SK-N-SH (cell line): Measurements from ENCODE around the gene RNLS. TPM values are rescaled to one million over a fixed set of nuclear protein-coding genes. Genes with fewer than 3 reads are reported as not detected.

ENCODE experiments used
- CTCF ChIA-PET: fragments of 300-600, 350-600 bp; formaldehyde crosslinking; extraction: SDS; loops from one replicate; lab custom pipeline; 2021; lab: Yijun Ruan, JAX
- POLR2A ChIA-PET: fragments of 350-600 bp; sonication (Branson Sonifier 250); formaldehyde crosslinking; extraction: SDS; loops from one replicate; lab custom pipeline; 2020; ENCODE audit warnings: antibody characterized with exemption, inconsistent platforms; lab: Yijun Ruan, JAX
- DNase-seq: peaks from one replicate; pipeline ENCODE4 v3.0.0; 2012
- H2AFZ ChIP-seq: fragments of 200-600 bp; sonication (generic); 2 replicates; pipeline ENCODE4 v1.8.1; 2016; ENCODE audit warnings: antibody characterized with exemption, mild to moderate bottlenecking, low read depth
- H3F3A ChIP-seq: fragments of 200-600 bp; sonication (generic); replicated peaks from 2 replicates; pipeline ENCODE3; 2016; ENCODE audit warnings: antibody characterized with exemption, mild to moderate bottlenecking; ENCODE audit not compliant: insufficient read depth
- H3K27ac ChIP-seq, 2 experiments: fragments of 200-500 bp in 1 of 2; fragments of 200-600 bp in 1 of 2; sonication (Bioruptor generic) in 1 of 2; sonication (generic), shearing (Covaris generic) in 1 of 2; 2 replicates each; pipeline versions ENCODE4 v1.5.1 to v1.6.1; 2014 to 2016; ENCODE audit warnings: low read depth in 2 of 2, inconsistent platforms in 1 of 2, low read length in 1 of 2, mild to moderate bottlenecking in 1 of 2, mixed read lengths in 1 of 2
- H3K27me3 ChIP-seq: fragments of 200-600 bp; sonication (generic), shearing (Covaris generic); 2 replicates; pipeline ENCODE4 v1.6.1; 2016; ENCODE audit warnings: mixed run types; ENCODE audit not compliant: insufficient read depth
- H3K36me3 ChIP-seq, 2 experiments: fragments of 200-500 bp in 1 of 2; fragments of 200-600 bp in 1 of 2; sonication (Bioruptor generic) in 1 of 2; sonication (generic) in 1 of 2; replicated peaks in 1 of 2; 2 replicates each; pipeline versions ENCODE3 to v1.5.1; 2014 to 2016; ENCODE audit warnings: low read length in 1 of 2, mild to moderate bottlenecking in 1 of 2; ENCODE audit not compliant: insufficient read depth in 2 of 2, control insufficient read depth in 1 of 2
- H3K4me1 ChIP-seq, 2 experiments: fragments of 200-500 bp in 1 of 2; fragments of 200-600 bp in 1 of 2; sonication (Bioruptor generic) in 1 of 2; sonication (generic), shearing (Covaris generic) in 1 of 2; 2 replicates each; pipeline versions ENCODE4 v1.5.1 to v1.6.1; 2014 to 2016; ENCODE audit warnings: low read depth in 1 of 2, low read length in 1 of 2, mixed run types in 1 of 2; ENCODE audit not compliant: insufficient read depth in 2 of 2, control insufficient read depth in 1 of 2
- H3K4me2 ChIP-seq: fragments of 200-600 bp; sonication (generic), shearing (Covaris generic); 2 replicates; pipeline ENCODE4 v1.6.1; 2017; ENCODE audit warnings: mixed run types
- H3K4me3 ChIP-seq, 2 experiments: fragments of 200-500 bp in 1 of 2; fragments of 200-600 bp in 1 of 2; sonication (Bioruptor generic) in 1 of 2; sonication (generic), shearing (Covaris generic) in 1 of 2; 2 replicates each; pipeline versions ENCODE4 v1.5.1 to v1.8.1; 2014 to 2016; ENCODE audit warnings: low read depth in 2 of 2, inconsistent platforms in 1 of 2, low read length in 1 of 2, mild to moderate bottlenecking in 1 of 2, mixed read lengths in 1 of 2, moderate library complexity in 1 of 2
- H3K79me2 ChIP-seq: fragments of 200-600 bp; sonication (generic); 2 replicates; pipeline ENCODE4 v1.8.1; 2017; ENCODE audit warnings: mild to moderate bottlenecking; ENCODE audit not compliant: insufficient read depth
- H3K9ac ChIP-seq: fragments of 200-600 bp; sonication (generic); 2 replicates; pipeline ENCODE4 v1.6.1; 2017; ENCODE audit warnings: mixed run types
- H3K9me2 ChIP-seq: fragments of 200-600 bp; sonication (generic); 2 replicates; pipeline ENCODE4 v1.6.1; 2017; ENCODE audit warnings: mixed run types
- H3K9me3 ChIP-seq: fragments of 200-600 bp; sonication (generic); 2 replicates; pipeline ENCODE4 v1.6.1; 2017; ENCODE audit warnings: mixed run types, mild to moderate bottlenecking, moderate library complexity
- H4K20me1 ChIP-seq: fragments of 200-600 bp; sonication (generic); 2 replicates; pipeline ENCODE4 v1.6.1; 2017; ENCODE audit warnings: mild to moderate bottlenecking, mixed run types; ENCODE audit not compliant: insufficient read depth
- CTCF ChIP-seq: fragments of 200-600 bp; sonication (generic); IDR thresholded peaks from 2 replicates; pipeline ENCODE4 v1.6.1; 2017; ENCODE audit warnings: antibody characterized with exemption, mild to moderate bottlenecking, moderate library complexity
- ELF1 ChIP-seq: IDR thresholded peaks from 2 replicates; pipeline ENCODE4 v1.4.0; 2012
- EP300 ChIP-seq, 2 experiments: IDR thresholded peaks; 2 replicates each; pipeline versions ENCODE4 v1.4.0 to v1.6.1; 2012; ENCODE audit warnings: borderline replicate concordance in 1 of 2, low read depth in 1 of 2, low read length in 1 of 2
- EZH2phosphoT487 ChIP-seq: fragments of 200-600 bp; sonication (generic); IDR thresholded peaks from 2 replicates; pipeline ENCODE4 v1.6.1; 2017; ENCODE audit warnings: low read depth, mixed run types, mild to moderate bottlenecking, antibody characterized with exemption, moderate library complexity, borderline replicate concordance
- FOXM1 ChIP-seq: IDR thresholded peaks from 2 replicates; pipeline ENCODE4 v1.4.0; 2012; ENCODE audit warnings: low read depth, mild to moderate bottlenecking
- GABPA ChIP-seq: IDR thresholded peaks from 2 replicates; pipeline ENCODE4 v1.4.0; 2012; ENCODE audit warnings: low read depth, mild to moderate bottlenecking
- GATA2 ChIP-seq: sonication (generic); formaldehyde crosslinking; IDR thresholded peaks from 2 replicates; pipeline ENCODE4 v1.5.0; 2020; ENCODE audit warnings: mild to moderate bottlenecking, missing genetic modification reagents
- JUND ChIP-seq: IDR thresholded peaks from 2 replicates; pipeline ENCODE4 v1.4.0; 2012
- RAD21 ChIP-seq: IDR thresholded peaks from 2 replicates; pipeline ENCODE4 v1.6.1; 2012; ENCODE audit warnings: mild to moderate bottlenecking, low read length
- RFX5 ChIP-seq: IDR thresholded peaks from 2 replicates; pipeline ENCODE4 v1.6.1; 2012; ENCODE audit warnings: mild to moderate bottlenecking, improper control_type of control experiment, low read length
- RXRA ChIP-seq: IDR thresholded peaks from 2 replicates; pipeline ENCODE4 v1.4.0; 2012; ENCODE audit warnings: low read depth, mild to moderate bottlenecking, borderline replicate concordance
- SMC3 ChIP-seq: IDR thresholded peaks from 2 replicates; pipeline ENCODE4 v1.6.1; 2012; ENCODE audit warnings: low read depth, low read length, improper control_type of control experiment
- TAF1 ChIP-seq: IDR thresholded peaks from 2 replicates; pipeline ENCODE4 v1.6.1; 2012; ENCODE audit warnings: low read depth, mild to moderate bottlenecking, low read length, moderate library complexity, borderline replicate concordance
- TCF12 ChIP-seq: IDR thresholded peaks from 2 replicates; pipeline ENCODE4 v1.4.0; 2012
- USF2 ChIP-seq: fragments of 150-350 bp; IDR thresholded peaks from 2 replicates; pipeline ENCODE4 v1.6.1; 2017; ENCODE audit warnings: antibody characterized with exemption, low read length, low read depth, borderline replicate concordance
- YY1 ChIP-seq: IDR thresholded peaks from 2 replicates; pipeline ENCODE4 v1.4.0; 2012; ENCODE audit warnings: low read depth, mild to moderate bottlenecking
- WGBS: methylation state at CpG from one replicate; pipeline ENCODE4 v1.1.6; 2017; ENCODE audit warnings: low lambda C conversion rate; 5-methylcytosine and 5-hydroxymethylcytosine counted together
- polyA plus RNA-seq, 3 experiments: library from polyadenylated mRNA; depleted of rRNA; stranded (reverse); fragments of >200 nt; gene quantifications; 2 replicates each; pipeline ENCODE4 v1.2.3, GENCODE V29; 2012
- TF ChIP-seq, protein P1 (sequence below): IDR thresholded peaks from 2 replicates; pipeline ENCODE4 v1.4.0; 2012; ENCODE audit warnings: low read depth, borderline replicate concordance
- TF ChIP-seq, protein P2 (sequence below): IDR thresholded peaks from 2 replicates; pipeline ENCODE4 v1.6.1; 2012; ENCODE audit warnings: mild to moderate bottlenecking, low read depth, low read length, moderate library complexity
- TF ChIP-seq, protein P3 (sequence below): IDR thresholded peaks from 2 replicates; pipeline ENCODE4; 2012

The RNLS gene
- polyA plus RNA-seq, 1 of the 3 experiments (the other 2 are of a cell fraction): not detected

GRCh38 chr10:88316292-88316861 lies 266.7 kb downstream of the RNLS start:
- no peaks in the 10 kb centered on the region; a peak in 1 of 4 replicates for H3K4me1 ChIP-seq
- no peak overlapping the region for H3K9ac ChIP-seq
- no peaks in the 10 kb centered on the region for H3K27me3 ChIP-seq
- no peak overlapping the region for H3K4me2 ChIP-seq
- no peak for DNase-seq
- no peak overlapping the region for H2AFZ ChIP-seq
- H3K36me3 ChIP-seq: no peaks in the 10 kb centered on the region
- H3K4me3 ChIP-seq: no peak overlapping the region
- no peaks in the 10 kb centered on the region for H3K79me2 ChIP-seq
- H3K9me3 ChIP-seq: peaks cover 11% of the 10 kb centered on the region; the same call in 1 of the 2 replicates
- H3F3A ChIP-seq: no peaks in the 10 kb centered on the region
- H4K20me1 ChIP-seq: no peaks in the 10 kb centered on the region
- POLR2A ChIA-PET: no interaction called here
- WGBS: 81% methylated on average over 4 of the region's 4 CpGs
- no peak for TF ChIP-seq USF2
- TF ChIP-seq, protein P1, sequence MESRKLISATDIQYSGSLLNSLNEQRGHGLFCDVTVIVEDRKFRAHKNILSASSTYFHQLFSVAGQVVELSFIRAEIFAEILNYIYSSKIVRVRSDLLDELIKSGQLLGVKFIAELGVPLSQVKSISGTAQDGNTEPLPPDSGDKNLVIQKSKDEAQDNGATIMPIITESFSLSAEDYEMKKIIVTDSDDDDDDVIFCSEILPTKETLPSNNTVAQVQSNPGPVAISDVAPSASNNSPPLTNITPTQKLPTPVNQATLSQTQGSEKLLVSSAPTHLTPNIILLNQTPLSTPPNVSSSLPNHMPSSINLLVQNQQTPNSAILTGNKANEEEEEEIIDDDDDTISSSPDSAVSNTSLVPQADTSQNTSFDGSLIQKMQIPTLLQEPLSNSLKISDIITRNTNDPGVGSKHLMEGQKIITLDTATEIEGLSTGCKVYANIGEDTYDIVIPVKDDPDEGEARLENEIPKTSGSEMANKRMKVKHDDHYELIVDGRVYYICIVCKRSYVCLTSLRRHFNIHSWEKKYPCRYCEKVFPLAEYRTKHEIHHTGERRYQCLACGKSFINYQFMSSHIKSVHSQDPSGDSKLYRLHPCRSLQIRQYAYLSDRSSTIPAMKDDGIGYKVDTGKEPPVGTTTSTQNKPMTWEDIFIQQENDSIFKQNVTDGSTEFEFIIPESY: no peak
- no peak for TF ChIP-seq RAD21
- TF ChIP-seq JUND: no peak
- TF ChIP-seq TAF1: no peak
- TF ChIP-seq EP300 (IDR thresholded peaks at IDR 0.05; ENCODE audit: borderline replicate concordance in 1 of 2, low read depth in 1 of 2, low read length in 1 of 2): no peak
- no peak for TF ChIP-seq EZH2phosphoT487
- TF ChIP-seq GATA2 (CRISPR knock-in tag): no peak
- no peak for TF ChIP-seq FOXM1
- TF ChIP-seq TCF12: no peak
- no peak for TF ChIP-seq GABPA
- no peak for TF ChIP-seq YY1
- H3K9me2 ChIP-seq: no peaks in the 10 kb centered on the region
- H3K27ac ChIP-seq: no peak overlapping the region
- CTCF ChIA-PET: interaction anchor here (1.4 kb wide), 1 partner anchor 17 kb away, joined by 3 read pairs; no protein-coding TSS in a partner anchor

GRCh38 chr10:88315755-88316154 lies 267.4 kb downstream of the RNLS start:
- H3K79me2 ChIP-seq: no peaks in the 10 kb centered on the region
- no peaks in the 10 kb centered on the region for H3K36me3 ChIP-seq
- H3F3A ChIP-seq: no peaks in the 10 kb centered on the region
- no peak for DNase-seq
- H3K9me3 ChIP-seq: peaks cover 11% of the 10 kb centered on the region; the same call in 1 of the 2 replicates
- H3K27me3 ChIP-seq: no peaks in the 10 kb centered on the region
- no peak overlapping the region for H3K4me2 ChIP-seq
- H3K9me2 ChIP-seq: no peaks in the 10 kb centered on the region
- H4K20me1 ChIP-seq: no peaks in the 10 kb centered on the region
- 89% methylated on average over 3 of the region's 3 CpGs for WGBS
- ChIA-PET POLR2A (no interaction called here), CTCF (interaction anchor here (1.4 kb wide), 1 partner anchor 16 kb away, joined by 3 read pairs; no protein-coding TSS in a partner anchor)
- no peak overlapping the region for H2AFZ ChIP-seq
- H3K4me1 ChIP-seq: no peaks in the 10 kb centered on the region; a peak in 1 of 4 replicates
- no peak overlapping the region for H3K4me3 ChIP-seq
- no peak overlapping the region for H3K27ac ChIP-seq
- H3K9ac ChIP-seq: no peak overlapping the region
- TF ChIP-seq, protein P2, sequence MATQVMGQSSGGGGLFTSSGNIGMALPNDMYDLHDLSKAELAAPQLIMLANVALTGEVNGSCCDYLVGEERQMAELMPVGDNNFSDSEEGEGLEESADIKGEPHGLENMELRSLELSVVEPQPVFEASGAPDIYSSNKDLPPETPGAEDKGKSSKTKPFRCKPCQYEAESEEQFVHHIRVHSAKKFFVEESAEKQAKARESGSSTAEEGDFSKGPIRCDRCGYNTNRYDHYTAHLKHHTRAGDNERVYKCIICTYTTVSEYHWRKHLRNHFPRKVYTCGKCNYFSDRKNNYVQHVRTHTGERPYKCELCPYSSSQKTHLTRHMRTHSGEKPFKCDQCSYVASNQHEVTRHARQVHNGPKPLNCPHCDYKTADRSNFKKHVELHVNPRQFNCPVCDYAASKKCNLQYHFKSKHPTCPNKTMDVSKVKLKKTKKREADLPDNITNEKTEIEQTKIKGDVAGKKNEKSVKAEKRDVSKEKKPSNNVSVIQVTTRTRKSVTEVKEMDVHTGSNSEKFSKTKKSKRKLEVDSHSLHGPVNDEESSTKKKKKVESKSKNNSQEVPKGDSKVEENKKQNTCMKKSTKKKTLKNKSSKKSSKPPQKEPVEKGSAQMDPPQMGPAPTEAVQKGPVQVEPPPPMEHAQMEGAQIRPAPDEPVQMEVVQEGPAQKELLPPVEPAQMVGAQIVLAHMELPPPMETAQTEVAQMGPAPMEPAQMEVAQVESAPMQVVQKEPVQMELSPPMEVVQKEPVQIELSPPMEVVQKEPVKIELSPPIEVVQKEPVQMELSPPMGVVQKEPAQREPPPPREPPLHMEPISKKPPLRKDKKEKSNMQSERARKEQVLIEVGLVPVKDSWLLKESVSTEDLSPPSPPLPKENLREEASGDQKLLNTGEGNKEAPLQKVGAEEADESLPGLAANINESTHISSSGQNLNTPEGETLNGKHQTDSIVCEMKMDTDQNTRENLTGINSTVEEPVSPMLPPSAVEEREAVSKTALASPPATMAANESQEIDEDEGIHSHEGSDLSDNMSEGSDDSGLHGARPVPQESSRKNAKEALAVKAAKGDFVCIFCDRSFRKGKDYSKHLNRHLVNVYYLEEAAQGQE: no peak
- TF ChIP-seq CTCF (no peak), SMC3 (no peak), RFX5 (no peak), TAF1 (no peak), TCF12 (no peak), RXRA (no peak), ELF1 (no peak), JUND (no peak)
- TF ChIP-seq, protein P3, sequence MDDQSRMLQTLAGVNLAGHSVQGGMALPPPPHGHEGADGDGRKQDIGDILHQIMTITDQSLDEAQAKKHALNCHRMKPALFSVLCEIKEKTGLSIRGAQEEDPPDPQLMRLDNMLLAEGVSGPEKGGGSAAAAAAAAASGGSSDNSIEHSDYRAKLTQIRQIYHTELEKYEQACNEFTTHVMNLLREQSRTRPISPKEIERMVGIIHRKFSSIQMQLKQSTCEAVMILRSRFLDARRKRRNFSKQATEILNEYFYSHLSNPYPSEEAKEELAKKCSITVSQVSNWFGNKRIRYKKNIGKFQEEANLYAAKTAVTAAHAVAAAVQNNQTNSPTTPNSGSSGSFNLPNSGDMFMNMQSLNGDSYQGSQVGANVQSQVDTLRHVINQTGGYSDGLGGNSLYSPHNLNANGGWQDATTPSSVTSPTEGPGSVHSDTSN: no peak
